HG03066 (cell line): ENCODE results near the gene SPATS2L.

Experiments
- ATAC-seq: cut with Tn5 transposase; IDR thresholded peaks from one replicate; pipeline ENCODE4 v1.9.1; 2021; ENCODE audit warnings: low read depth; ENCODE audit not compliant: unreplicated experiment

SPATS2L gene

GRCh38 chr2:200488169-200488568 lies 181.7 kb downstream of the SPATS2L start:
- ATAC-seq: no peak

- ATAC-seq: no peak
Measured at GRCh38 chr2:200490001-200490400, 183.5 kb downstream of the SPATS2L start.

- ATAC-seq: no peak
Measured at GRCh38 chr2:200492656-200493055, 186.2 kb downstream of the SPATS2L start.

- no peak for ATAC-seq
Measured at GRCh38 chr2:200494048-200494447, 187.6 kb downstream of the SPATS2L start.

- no peak for ATAC-seq
Measured at GRCh38 chr2:200496696-200497095, 190.2 kb downstream of the SPATS2L start.

DNA sequence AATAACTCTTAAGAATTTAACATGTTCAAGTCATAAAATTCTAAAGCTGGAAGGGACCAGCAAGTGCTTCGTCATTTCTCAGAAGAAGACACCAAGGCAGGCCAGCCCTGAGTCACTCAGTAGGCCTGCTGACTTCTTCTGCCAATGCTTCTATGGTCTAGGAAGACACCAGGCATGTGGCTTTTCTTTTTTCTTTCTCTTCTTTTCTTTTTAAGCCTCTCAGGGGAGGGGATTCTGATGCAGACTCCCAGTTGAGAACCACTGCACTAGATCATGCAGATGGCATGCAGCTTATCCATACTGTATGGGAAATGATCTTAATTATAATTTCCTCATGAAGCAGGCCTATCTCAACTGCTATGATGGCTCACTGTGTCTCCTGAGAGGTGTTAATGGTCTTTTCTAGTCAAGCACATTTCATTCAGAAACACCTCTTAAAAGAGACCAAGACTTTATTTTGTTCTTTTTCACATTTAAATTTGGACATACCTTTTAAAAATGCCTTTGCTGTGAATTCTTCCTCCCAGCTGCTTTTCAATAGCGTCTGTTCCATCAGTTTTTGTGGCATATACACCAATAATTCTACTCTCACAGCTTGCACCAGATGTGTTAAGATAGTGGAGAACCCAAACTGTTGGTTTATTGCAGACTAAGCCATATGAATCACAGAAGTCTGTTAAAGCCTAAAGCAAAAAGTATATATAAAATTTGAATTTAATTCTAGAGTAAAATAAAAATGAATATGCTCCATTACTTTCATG lies 192.1 kb downstream of the SPATS2L start:
- no peak for ATAC-seq

GRCh38 chr2:200502196-200502595 lies 195.7 kb downstream of the SPATS2L start:
- no peak for ATAC-seq

DNA sequence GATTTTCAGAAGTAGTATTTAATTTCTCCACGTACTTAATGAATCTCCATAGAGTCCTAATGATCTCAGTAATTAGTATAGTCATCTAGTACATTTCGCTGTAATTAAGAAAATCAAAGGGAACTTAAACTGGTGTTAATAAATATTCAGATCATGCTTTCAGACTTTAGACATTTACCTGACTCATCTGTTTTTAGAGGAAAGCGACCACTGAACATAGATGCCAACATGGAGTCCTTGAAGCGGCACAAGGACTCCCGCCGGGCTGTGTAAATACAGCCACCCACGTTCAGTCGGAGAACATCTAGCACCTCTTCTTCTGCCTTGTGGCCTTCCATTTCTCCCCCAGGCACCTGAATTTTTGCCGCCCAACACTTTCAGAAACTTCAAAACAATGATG lies 200.2 kb downstream of the SPATS2L start:
- ATAC-seq: no peak

DNA sequence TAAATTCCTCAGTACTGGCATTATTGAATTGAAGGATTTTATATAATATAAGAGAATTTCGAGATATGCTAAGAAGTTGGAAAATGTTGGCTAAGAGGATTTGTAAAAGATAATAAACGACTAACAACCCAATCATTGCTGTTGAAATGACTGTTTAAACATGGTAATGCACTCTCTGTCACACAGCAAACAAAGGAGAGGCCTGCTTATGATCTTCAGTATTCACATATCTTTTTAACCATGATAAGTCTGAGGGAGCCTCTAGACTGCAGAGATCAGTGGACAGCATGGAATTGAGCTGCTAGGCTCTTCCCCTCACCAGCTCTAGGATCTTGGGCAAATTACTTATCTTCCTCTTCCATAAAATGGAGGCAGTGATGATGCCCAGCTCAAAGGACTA lies 200.7 kb downstream of the SPATS2L start:
- ATAC-seq: no peak

GRCh38 chr2:200509235-200509611 lies 202.7 kb downstream of the SPATS2L start:
- no peak for ATAC-seq

- peak; percentile 98 for ATAC-seq
Measured at GRCh38 chr2:200509612-200510433, 203.3 kb downstream of the SPATS2L start, which contains the start of gene KCTD18. Gene KCTD18, minus strand, starts transcription at chr2:200510068. Its CDS starts 3,052 bp downstream, at chr2:200507016.

DNA sequence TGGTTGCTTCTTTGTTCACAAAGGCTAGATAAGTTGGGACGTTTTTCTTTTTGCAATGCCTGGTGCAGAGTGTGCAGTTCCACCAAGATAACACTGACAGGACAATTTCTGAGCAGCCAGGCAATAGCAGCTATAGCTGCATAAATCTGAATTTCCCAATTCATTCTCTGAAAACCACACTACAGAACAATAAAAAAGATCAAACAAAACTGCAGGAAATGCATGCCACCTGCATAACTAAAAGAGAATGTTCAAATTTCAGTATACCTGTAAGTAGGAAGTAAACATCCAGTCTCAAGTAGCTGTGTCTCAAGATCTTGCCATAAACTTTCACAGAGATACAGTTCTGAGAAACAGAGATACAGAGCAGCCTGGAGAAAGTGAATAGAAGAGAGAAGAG lies 208.7 kb downstream of the SPATS2L start:
- no peak for ATAC-seq

GRCh38 chr2:200523158-200523557 lies 216.7 kb downstream of the SPATS2L start:
- no peak for ATAC-seq

- ATAC-seq: no peak
Measured at GRCh38 chr2:200523604-200524003, 217.1 kb downstream of the SPATS2L start.

- ATAC-seq: no peak
Measured at GRCh38 chr2:200525066-200525465, 218.6 kb downstream of the SPATS2L start.

GRCh38 chr2:200525551-200525881 lies 219.0 kb downstream of the SPATS2L start:
- no peak for ATAC-seq

- ATAC-seq: peak; percentile 100
Measured at GRCh38 chr2:200525882-200526651, 219.6 kb downstream of the SPATS2L start, which contains the start of gene SGO2. Gene SGO2, plus strand, starts transcription at chr2:200526207. Its CDS starts 6,769 bp downstream, at chr2:200532976.

DNA sequence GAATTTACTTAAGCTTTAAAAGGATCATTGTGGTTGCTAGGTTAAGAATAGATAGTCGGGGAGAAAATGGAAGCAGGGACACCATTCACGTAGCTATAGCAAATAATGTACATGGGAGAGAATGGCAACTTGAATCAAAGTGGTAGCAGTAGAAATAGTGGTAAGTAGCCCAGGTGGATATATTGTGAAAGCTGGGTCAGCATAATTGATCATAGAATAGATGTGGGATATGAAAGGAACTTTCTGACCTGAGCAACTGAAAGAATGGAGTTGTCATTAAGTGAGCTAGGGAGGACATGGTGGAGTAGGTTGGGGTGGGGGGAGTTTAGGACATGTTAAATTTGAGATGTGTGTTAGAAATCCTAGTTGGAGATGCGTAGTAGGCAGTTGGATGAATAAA lies 221.7 kb downstream of the SPATS2L start:
- ATAC-seq: no peak
